Naive thymus-derived CD4-positive, alpha-beta T cell (primary cell): ENCODE results near the gene ATN1. TPM values are rescaled to one million over a fixed set of nuclear protein-coding genes. Genes with fewer than 3 reads are reported as not detected.

Experiments used
- ATAC-seq: fragments of 150-1000 bp; cut with Tn5 transposase; 2 replicates; pipeline ENCODE4 v1.10.0; 2021; ENCODE audit warnings: mild to moderate bottlenecking, moderate library complexity
- CTCF ChIA-PET: fragments of 350-600 bp; sonication (Branson Sonifier 250); formaldehyde crosslinking; loops from one replicate; lab custom pipeline; 2021; ENCODE audit warnings: antibody characterized with exemption; lab: Charles Lee
- POLR2A ChIA-PET: fragments of 350-600 bp; sonication (Branson Sonifier 250); formaldehyde crosslinking; loops from one replicate; lab custom pipeline; 2021; ENCODE audit warnings: antibody characterized with exemption, inconsistent platforms; lab: Charles Lee
- DNase-seq, 9 donors: peaks; one replicate each; pipeline versions ENCODE4 v3.0.0 to v3.0.0-alpha.2; 2020 to 2022; ENCODE audit warnings: mixed read lengths in 1 of 9
- H3K27ac ChIP-seq: one replicate; pipeline ENCODE4 v1.7.0; 2013; ENCODE audit warnings: mild to moderate bottlenecking, low read depth, low read length, moderate library complexity
- H3K27me3 ChIP-seq, 2 donors: one replicate each; pipeline ENCODE4 v1.7.0; 2013; ENCODE audit warnings: low read length in 2 of 2, mild to moderate bottlenecking in 2 of 2, moderate library complexity in 2 of 2; ENCODE audit not compliant: control insufficient read depth in 2 of 2, insufficient read depth in 2 of 2
- H3K36me3 ChIP-seq, 3 experiments: 1 replicate in 2 of 3; 2 replicates in 1 of 3; pipeline ENCODE4 v1.7.0; 2013; ENCODE audit warnings: low read length in 3 of 3, mild to moderate bottlenecking in 3 of 3, moderate library complexity in 1 of 3; ENCODE audit not compliant: insufficient read depth in 3 of 3, control insufficient read depth in 2 of 3
- H3K4me1 ChIP-seq, 2 donors: one replicate each; pipeline ENCODE4 v1.7.0; 2013; ENCODE audit warnings: low read length in 2 of 2, mild to moderate bottlenecking in 2 of 2, moderate library complexity in 1 of 2; ENCODE audit not compliant: control insufficient read depth in 2 of 2, insufficient read depth in 2 of 2
- H3K4me3 ChIP-seq: 2 replicates; pipeline ENCODE4 v1.7.0; 2013; ENCODE audit warnings: mild to moderate bottlenecking, low read length
- H3K9me3 ChIP-seq, 3 experiments: 1 replicate in 2 of 3; 2 replicates in 1 of 3; pipeline ENCODE4 v1.7.0; 2013; ENCODE audit warnings: low read length in 3 of 3; ENCODE audit not compliant: control insufficient read depth in 2 of 3
- H3K27ac Mint-ChIP-seq, 9 donors: one replicate each; pipeline ENCODE4 v1.8.0; 2020 to 2022; ENCODE audit warnings: mixed read lengths in 9 of 9, mild to moderate bottlenecking in 8 of 9, moderate library complexity in 5 of 9, inconsistent platforms in 2 of 9
- H3K27me3 Mint-ChIP-seq, 5 donors: one replicate each; pipeline ENCODE4 v1.8.0; 2021 to 2022; ENCODE audit warnings: mixed read lengths in 5 of 5, mild to moderate bottlenecking in 1 of 5
- H3K36me3 Mint-ChIP-seq, 5 donors: one replicate each; pipeline ENCODE4 v1.8.0; 2020 to 2022; ENCODE audit warnings: mixed read lengths in 5 of 5, mild to moderate bottlenecking in 3 of 5, inconsistent platforms in 1 of 5
- H3K4me1 Mint-ChIP-seq, 7 donors: one replicate each; pipeline ENCODE4 v1.8.0; 2020 to 2022; ENCODE audit warnings: mixed read lengths in 7 of 7, mild to moderate bottlenecking in 3 of 7, inconsistent platforms in 1 of 7
- H3K4me3 Mint-ChIP-seq, 10 donors: one replicate each; pipeline ENCODE4 v1.8.0; 2020 to 2022; ENCODE audit warnings: mild to moderate bottlenecking in 10 of 10, mixed read lengths in 10 of 10, moderate library complexity in 6 of 10, inconsistent platforms in 2 of 10
- H3K9me3 Mint-ChIP-seq, 11 donors: one replicate each; pipeline ENCODE4 v1.8.0; 2020 to 2022; ENCODE audit warnings: mixed read lengths in 11 of 11, mild to moderate bottlenecking in 4 of 11, inconsistent platforms in 1 of 11, moderate library complexity in 1 of 11
- intact Hi-C, 2 donors: fragments of 100-400 bp; cut with micrococcal nuclease; formaldehyde crosslinking; loops; one replicate each; pipeline ENCODE4 v1.15.1; 2023
- polyA plus RNA-seq, 2 donors: library from polyadenylated mRNA; unstranded; fragments of 300-500 nt; fragmentation: Illumina TruSeq; gene quantifications; one replicate each; pipeline ENCODE4 v1.2.3, GENCODE V29; 2021
- total RNA-seq, 6 experiments: library from RNA in 5 of 6; stranded (reverse) in 5 of 6; gene quantifications; 1 replicate in 5 of 6; 2 replicates in 1 of 6; pipeline ENCODE4 v1.2.3 and lab custom pipeline; 2021 to 2026

ATN1 gene
- total and polyA plus RNA-seq, 7 experiments from 2014 or later: 0.95 to 42.2 (median 32.9) TPM

GRCh38 chr12:6912164-6912935 is 15.4 kb upstream of the ATN1 start:
- POLR2A ChIA-PET: interaction anchor here (0.9 to 5.7 kb wide), 10 partner anchors 8 to 52 kb away, joined by 3 to 50 read pairs (median 5); partner anchors contain the start of genes C12orf57, LRRC23, PTPN6 and RNU7-1
- ATAC-seq: no peak
- H3K27ac Mint-ChIP-seq: peak overlapping the region; percentile 29 to 99 (median 89)

GRCh38 chr12:6914246-6914946 is 13.4 kb upstream of the ATN1 start, which contains the start of gene ENO2:
ENO2 (plus strand) TSS chr12:6914580; CDS start chr12:6915833, 1,253 bp downstream.
- Histone ChIP-seq H3K4me3 (peak within 1 kb of the TSS; percentile 79), H3K9me3 (no peaks in the 10 kb centered on the region), H3K27me3 (no peaks in the 10 kb centered on the region), H3K27ac (peak within 1 kb of the TSS; percentile 86), H3K4me1 (peaks cover 11 to 14% of the 10 kb centered on the region in 2 donors), H3K36me3 (peaks cover 5 to 31% (median 8%) of the 10 kb centered on the region in 3 experiments)
- peaks cover 0 to 53% (median 36%) of the 10 kb centered on the region in 7 donors for H3K4me1 Mint-ChIP-seq
- DNase-seq (peak; percentile 68 to 90 (median 81)), ATAC-seq (peak; percentile 96)
- no peaks in the 10 kb centered on the region for H3K9me3 Mint-ChIP-seq
- H3K36me3 Mint-ChIP-seq: peaks cover 0 to 25% (median 2%) of the 10 kb centered on the region in 5 donors
- peak within 1 kb of the TSS; percentile 86 to 99 (median 93) for H3K27ac Mint-ChIP-seq
- POLR2A ChIA-PET: interaction anchor here (0.6 to 5.7 kb wide), 21 partner anchors 7 to 225 kb away, joined by 3 to 50 read pairs (median 5); partner anchors contain the start of genes C12orf57, COPS7A, LRRC23 and RNU7-1
- CTCF ChIA-PET: interaction anchor here (1.0 to 3.1 kb wide), 2 partner anchors 11 to 45 kb away, joined by 3 to 14 read pairs; no protein-coding TSS in a partner anchor
- intact Hi-C loops: loop anchor here (1.0 to 5.0 kb wide), 11 partner anchors 10 to 104 kb away; partner anchors contain the start of genes LRRC23 (in 2 of the 2), SPSB2 (in 2 of the 2), LPCAT3 (in 1 of the 2) and PTPN6 (in 1 of the 2)
- H3K4me3 Mint-ChIP-seq: peak within 1 kb of the TSS; percentile 88 to 100 (median 96)
- peaks cover 0 to 4% (median 0%) of the 10 kb centered on the region in 5 donors for H3K27me3 Mint-ChIP-seq

More at GRCh38 chr12:6912164-6912935, 15.4 kb upstream of the ATN1 start:
- intact Hi-C loops: loop anchor here in 1 of 2 donors (5.0 kb wide), 1 partner anchor 40 kb away; the partner anchor contains the start of gene PTPN6
- no peak overlapping the region for H3K4me3 ChIP-seq
- Mint-ChIP-seq H3K4me1 (peaks cover 0 to 44% (median 36%) of the 10 kb centered on the region in 7 donors), H3K4me3 (peak overlapping the region in 9 of 10 donors; percentile 38 to 97 (median 88)), H3K9me3 (peaks cover 0 to 3% (median 0%) of the 10 kb centered on the region in 11 donors), H3K36me3 (peaks cover 0 to 16% (median 0%) of the 10 kb centered on the region in 5 donors), H3K27me3 (peaks cover 0 to 4% (median 0%) of the 10 kb centered on the region in 5 donors)
- peak overlapping the region; percentile 23 for H3K27ac ChIP-seq
- CTCF ChIA-PET: interaction anchor here (0.8 to 3.1 kb wide), 4 partner anchors 12 to 43 kb away, joined by 3 to 14 read pairs (median 7); no protein-coding TSS in a partner anchor
- peaks cover 5 to 19% (median 6%) of the 10 kb centered on the region in 3 experiments for H3K36me3 ChIP-seq
- peaks cover 11 to 14% of the 10 kb centered on the region in 2 donors for H3K4me1 ChIP-seq
- no peak for DNase-seq
- H3K9me3 ChIP-seq: no peaks in the 10 kb centered on the region
- no peaks in the 10 kb centered on the region for H3K27me3 ChIP-seq

- Mint-ChIP-seq H3K27me3 (peaks cover 0 to 4% (median 0%) of the 10 kb centered on the region in 5 donors), H3K4me1 (peaks cover 0 to 60% (median 36%) of the 10 kb centered on the region in 7 donors), H3K4me3 (peak overlapping the region; percentile 88 to 100 (median 96)), H3K9me3 (no peaks in the 10 kb centered on the region), H3K36me3 (peaks cover 0 to 33% (median 9%) of the 10 kb centered on the region in 5 donors), H3K27ac (peak overlapping the region; percentile 86 to 99 (median 91))
- peaks cover 5 to 37% (median 11%) of the 10 kb centered on the region in 3 experiments for H3K36me3 ChIP-seq
- H3K4me3 ChIP-seq: peak overlapping the region; percentile 79
- H3K27me3 ChIP-seq: no peaks in the 10 kb centered on the region
- intact Hi-C loops: loop anchor here (1.0 to 5.0 kb wide), 11 partner anchors 9 to 104 kb away; partner anchors contain the start of genes LRRC23 (in 2 of the 2), SPSB2 (in 2 of the 2), LPCAT3 (in 1 of the 2) and PTPN6 (in 1 of the 2)
- DNase-seq: no peak
- no peak for ATAC-seq
- CTCF ChIA-PET: interaction anchor here (1.0 to 3.1 kb wide), 2 partner anchors 10 to 46 kb away, joined by 3 to 14 read pairs; no protein-coding TSS in a partner anchor
- peaks cover 11 to 14% of the 10 kb centered on the region in 2 donors for H3K4me1 ChIP-seq
- no peaks in the 10 kb centered on the region for H3K9me3 ChIP-seq
- peak overlapping the region; percentile 86 for H3K27ac ChIP-seq
- POLR2A ChIA-PET: interaction anchor here (0.6 to 5.7 kb wide), 17 partner anchors 8 to 191 kb away, joined by 3 to 50 read pairs (median 4); partner anchors contain the start of genes C12orf57, COPS7A, LRRC23 and RNU7-1
Observed at GRCh38 chr12:6914947-6915788, 12.6 kb upstream of the ATN1 start.

- Mint-ChIP-seq H3K9me3 (no peaks in the 10 kb centered on the region), H3K4me3 (peak overlapping the region; percentile 43 to 100 (median 90)), H3K36me3 (peaks cover 0 to 33% (median 9%) of the 10 kb centered on the region in 5 donors), H3K27ac (peak overlapping the region in 7 of 9 donors; percentile 60 to 96 (median 86)), H3K4me1 (peaks cover 0 to 60% (median 36%) of the 10 kb centered on the region in 7 donors), H3K27me3 (peaks cover 0 to 4% (median 0%) of the 10 kb centered on the region in 5 donors)
- ChIA-PET POLR2A (interaction anchor here (0.7 to 5.7 kb wide), 8 partner anchors 9 to 53 kb away, joined by 3 to 50 read pairs (median 16); partner anchors contain the start of genes ATN1, C12orf57, RNU7-1 and SPSB2), CTCF (interaction anchor here (3.1 kb wide), 1 partner anchor 9 kb away, joined by 14 read pairs; no protein-coding TSS in a partner anchor)
- Histone ChIP-seq H3K4me1 (peaks cover 11 to 14% of the 10 kb centered on the region in 2 donors), H3K27me3 (no peaks in the 10 kb centered on the region), H3K27ac (peak overlapping the region; percentile 86), H3K4me3 (no peak overlapping the region), H3K36me3 (peaks cover 5 to 42% (median 11%) of the 10 kb centered on the region in 3 experiments), H3K9me3 (no peaks in the 10 kb centered on the region)
- DNase-seq (no peak), ATAC-seq (no peak)
- intact Hi-C loops: loop anchor here (2.0 kb wide), 2 partner anchors 43 to 103 kb away; partner anchors contain the start of genes LPCAT3 (in 1 of the 2) and SPSB2 (in 1 of the 2)
Observed at GRCh38 chr12:6915789-6916285, 11.9 kb upstream of the ATN1 start.
